Activated CD8-positive, alpha-beta T cell treated with anti-CD3 and anti-CD28 coated beads for 36 hours (primary cell): ENCODE data around the gene EIF4B. TPM values are rescaled to one million over a fixed set of nuclear protein-coding genes. Genes with fewer than 3 reads are reported as not detected.

Experiments
- ATAC-seq: fragments of 200-7000 bp; cut with Tn5 transposase; one replicate; pipeline ENCODE4 v1.10.0; 2021; ENCODE audit warnings: mild to moderate bottlenecking, moderate library complexity
- CTCF ChIA-PET: fragments of 350-600 bp; sonication (Branson Sonifier 250); formaldehyde crosslinking; loops from one replicate; lab custom pipeline; 2021; ENCODE audit warnings: antibody characterized with exemption; lab: Charles Lee
- POLR2A ChIA-PET: fragments of 350-600 bp; sonication (Branson Sonifier 250); formaldehyde crosslinking; loops from one replicate; lab custom pipeline; 2021; ENCODE audit warnings: antibody characterized with exemption; lab: Charles Lee
- DNase-seq: peaks from one replicate; pipeline ENCODE4 v3.0.0-alpha.2; 2020
- H3K27ac Mint-ChIP-seq: one replicate; pipeline ENCODE4 v1.8.0; 2021; ENCODE audit warnings: mild to moderate bottlenecking, mixed read lengths
- H3K27me3 Mint-ChIP-seq: one replicate; pipeline ENCODE4 v1.8.0; 2021; ENCODE audit warnings: mixed read lengths
- H3K36me3 Mint-ChIP-seq: one replicate; pipeline ENCODE4 v1.8.0; 2021; ENCODE audit warnings: low read depth, mixed read lengths
- H3K4me1 Mint-ChIP-seq: one replicate; pipeline ENCODE4 v1.8.0; 2021; ENCODE audit warnings: low read depth, mixed read lengths
- H3K4me3 Mint-ChIP-seq: one replicate; pipeline ENCODE4 v1.8.0; 2021; ENCODE audit warnings: mild to moderate bottlenecking, moderate library complexity, mixed read lengths
- H3K9me3 Mint-ChIP-seq: one replicate; pipeline ENCODE4 v1.8.0; 2021; ENCODE audit warnings: mixed read lengths
- CTCF ChIP-seq: fragments of 200-600 bp; IDR thresholded peaks from one replicate; pipeline ENCODE4 v1.8.0; 2022; ENCODE audit warnings: antibody characterized with exemption, mild to moderate bottlenecking
- intact Hi-C: fragments of 100-400 bp; cut with micrococcal nuclease; formaldehyde crosslinking; loops from one replicate; pipeline ENCODE4 v1.10.0; 2022
- total RNA-seq, 2 experiments: library from RNA; stranded (reverse); gene quantifications; one replicate each; pipeline ENCODE4 v1.2.3, GENCODE V29; 2021

The EIF4B gene
- total RNA-seq, 2 experiments from 2014 or later: 789 to 814 TPM

GRCh38 chr12:53068811-53069585, 62.7 kb downstream of the EIF4B start:
- Mint-ChIP-seq H3K9me3 (no peaks in the 10 kb centered on the region), H3K27me3 (no peaks in the 10 kb centered on the region), H3K27ac (peak overlapping the region; percentile 29), H3K4me3 (no peak overlapping the region), H3K4me1 (peaks cover 14% of the 10 kb centered on the region), H3K36me3 (peaks cover 28% of the 10 kb centered on the region)
- no peak for DNase-seq
- TF ChIP-seq CTCF: no peak
- no peak for ATAC-seq
- ChIA-PET POLR2A (interaction anchor here (1.1 to 5.6 kb wide), 3 partner anchors 10 to 34 kb away, joined by 3 to 37 read pairs (median 32); partner anchors contain the start of genes IGFBP6 and SPRYD3), CTCF (interaction anchor here (1.2 to 12.1 kb wide), 4 partner anchors 14 to 145 kb away, joined by 3 to 553 read pairs (median 48); partner anchors contain the start of genes IGFBP6, SOAT2 and SPRYD3)
- intact Hi-C loops: no loop called here

GRCh38 chr12:53069621-53070410, 63.6 kb downstream of the EIF4B start:
- no peak for DNase-seq
- no peak for ATAC-seq
- ChIA-PET POLR2A (interaction anchor here (1.1 to 5.6 kb wide), 4 partner anchors 10 to 33 kb away, joined by 3 to 37 read pairs (median 20); partner anchors contain the start of genes IGFBP6 and SPRYD3), CTCF (interaction anchor here (1.2 to 12.1 kb wide), 2 partner anchors 21 to 22 kb away, joined by 3 to 553 read pairs; partner anchors contain the start of genes IGFBP6, SOAT2 and SPRYD3)
- Mint-ChIP-seq H3K27ac (no peak overlapping the region), H3K4me1 (peaks cover 17% of the 10 kb centered on the region), H3K4me3 (no peak overlapping the region), H3K36me3 (peaks cover 33% of the 10 kb centered on the region), H3K9me3 (no peaks in the 10 kb centered on the region), H3K27me3 (no peaks in the 10 kb centered on the region)
- no peak for TF ChIP-seq CTCF
- intact Hi-C loops: no loop called here

- peaks cover 26% of the 10 kb centered on the region for H3K36me3 Mint-ChIP-seq
- peak overlapping the region; percentile 53 for H3K27ac Mint-ChIP-seq
Measured at GRCh38 chr12:53070877-53071492, 64.7 kb downstream of the EIF4B start.

More at GRCh38 chr12:53070877-53071492, 64.7 kb downstream of the EIF4B start:
- no peak overlapping the region for H3K4me3 Mint-ChIP-seq
- ChIA-PET CTCF (interaction anchor here (1.5 to 12.1 kb wide), 2 partner anchors 19 to 281 kb away, joined by 3 to 553 read pairs; partner anchors contain the start of genes IGFBP6, SOAT2 and SPRYD3), POLR2A (interaction anchor here (0.7 to 1.7 kb wide), 5 partner anchors 9 to 31 kb away, joined by 3 to 8 read pairs (median 4); partner anchors contain the start of gene SPRYD3)
- no peak for TF ChIP-seq CTCF
- DNase-seq (no peak), ATAC-seq (peak; percentile 52)
- no peaks in the 10 kb centered on the region for H3K9me3 Mint-ChIP-seq
- peaks cover 17% of the 10 kb centered on the region for H3K4me1 Mint-ChIP-seq
- intact Hi-C loops: no loop called here
- H3K27me3 Mint-ChIP-seq: no peaks in the 10 kb centered on the region
